Chondrocyte (in vitro differentiated cells): ENCODE measurements around the gene CCDC148. TPM values are rescaled to one million over a fixed set of nuclear protein-coding genes. Genes with fewer than 3 reads are reported as not detected.

Experiments used
- DNase-seq: peaks from one replicate; pipeline ENCODE4 v3.0.0; 2021; ENCODE audit warnings: mixed read lengths, low spot score
- H3K27ac Mint-ChIP-seq: one replicate; pipeline ENCODE4 v1.8.0; 2021; ENCODE audit warnings: mild to moderate bottlenecking, moderate library complexity, mixed read lengths; ENCODE audit not compliant: unreplicated experiment
- H3K27me3 Mint-ChIP-seq: 2 replicates; pipeline ENCODE4 v1.8.0; 2021; ENCODE audit warnings: low read depth, mixed read lengths
- H3K36me3 Mint-ChIP-seq: 2 replicates; pipeline ENCODE4 v1.8.0; 2021; ENCODE audit warnings: low read depth, mixed read lengths
- H3K4me1 Mint-ChIP-seq: 2 replicates; pipeline ENCODE4 v1.8.0; 2021; ENCODE audit warnings: low read depth, mild to moderate bottlenecking, mixed read lengths
- H3K4me3 Mint-ChIP-seq: one replicate; pipeline ENCODE4 v1.8.0; 2021; ENCODE audit warnings: mild to moderate bottlenecking, moderate library complexity, mixed read lengths; ENCODE audit not compliant: unreplicated experiment
- H3K9me3 Mint-ChIP-seq: 2 replicates; pipeline ENCODE4 v1.8.0; 2021; ENCODE audit warnings: low read depth, mixed read lengths
- CTCF ChIP-seq: fragments of 200-600 bp; sonication (generic); IDR thresholded peaks from 2 replicates; pipeline ENCODE4 v1.5.0; 2021; ENCODE audit warnings: antibody characterized with exemption, mild to moderate bottlenecking, moderate library complexity
- total RNA-seq: library from RNA; stranded (reverse); gene quantifications from 3 replicates; pipeline ENCODE4 v1.2.1, GENCODE V29; 2021

CCDC148 gene
- total RNA-seq, 1 donor from 2014 or later = 0.52 TPM

- DNase-seq = no peak
- Mint-ChIP-seq H3K4me1 (no peaks in the 10 kb centered on the region), H3K9me3 (peaks cover 8% of the 10 kb centered on the region), H3K27ac (no peak overlapping the region), H3K4me3 (no peak overlapping the region), H3K27me3 (no peaks in the 10 kb centered on the region), H3K36me3 (peaks cover 2% of the 10 kb centered on the region)
- no peak for TF ChIP-seq CTCF
These were observed 235.2 kb downstream of the CCDC148 start for GRCh38 chr2:158221063-158222020.

- peaks cover 8% of the 10 kb centered on the region for H3K9me3 Mint-ChIP-seq
These were observed 239.0 kb downstream of the CCDC148 start for GRCh38 chr2:158217593-158217992.

GRCh38 chr2:158214431-158214830 is 242.1 kb downstream of the CCDC148 start:
- H3K27me3 Mint-ChIP-seq = no peaks in the 10 kb centered on the region
- no peaks in the 10 kb centered on the region for H3K36me3 Mint-ChIP-seq
- H3K4me3 Mint-ChIP-seq = no peak overlapping the region
- H3K4me1 Mint-ChIP-seq = peaks cover 24% of the 10 kb centered on the region
- DNase-seq = no peak
- H3K9me3 Mint-ChIP-seq = peaks cover 6% of the 10 kb centered on the region
- H3K27ac Mint-ChIP-seq = no peak overlapping the region
- TF ChIP-seq CTCF = no peak

More at GRCh38 chr2:158217593-158217992, 239.0 kb downstream of the CCDC148 start:
- no peak for DNase-seq
- H3K4me3 Mint-ChIP-seq = no peak overlapping the region
- H3K27me3 Mint-ChIP-seq = no peaks in the 10 kb centered on the region
- no peak for TF ChIP-seq CTCF
- no peak overlapping the region for H3K27ac Mint-ChIP-seq
- H3K36me3 Mint-ChIP-seq = peaks cover 2% of the 10 kb centered on the region
- peaks cover 14% of the 10 kb centered on the region for H3K4me1 Mint-ChIP-seq

GRCh38 chr2:158213773-158214172 is 242.8 kb downstream of the CCDC148 start:
- H3K4me3 Mint-ChIP-seq = no peak overlapping the region
- no peak for DNase-seq
- peaks cover 24% of the 10 kb centered on the region for H3K4me1 Mint-ChIP-seq
- H3K36me3 Mint-ChIP-seq = no peaks in the 10 kb centered on the region
- H3K27ac Mint-ChIP-seq = no peak overlapping the region
- no peaks in the 10 kb centered on the region for H3K9me3 Mint-ChIP-seq
- no peaks in the 10 kb centered on the region for H3K27me3 Mint-ChIP-seq
- no peak for TF ChIP-seq CTCF

- no peak for DNase-seq
These were observed 244.3 kb downstream of the CCDC148 start for GRCh38 chr2:158212301-158212700.

More at GRCh38 chr2:158212301-158212700, 244.3 kb downstream of the CCDC148 start:
- TF ChIP-seq CTCF = no peak
- Mint-ChIP-seq H3K9me3 (no peaks in the 10 kb centered on the region), H3K27me3 (no peaks in the 10 kb centered on the region), H3K4me3 (no peak overlapping the region), H3K4me1 (peaks cover 24% of the 10 kb centered on the region), H3K36me3 (no peaks in the 10 kb centered on the region), H3K27ac (no peak overlapping the region)
